Measurements from ENCODE around the gene CDX1.

The CDX1 gene

DNA sequence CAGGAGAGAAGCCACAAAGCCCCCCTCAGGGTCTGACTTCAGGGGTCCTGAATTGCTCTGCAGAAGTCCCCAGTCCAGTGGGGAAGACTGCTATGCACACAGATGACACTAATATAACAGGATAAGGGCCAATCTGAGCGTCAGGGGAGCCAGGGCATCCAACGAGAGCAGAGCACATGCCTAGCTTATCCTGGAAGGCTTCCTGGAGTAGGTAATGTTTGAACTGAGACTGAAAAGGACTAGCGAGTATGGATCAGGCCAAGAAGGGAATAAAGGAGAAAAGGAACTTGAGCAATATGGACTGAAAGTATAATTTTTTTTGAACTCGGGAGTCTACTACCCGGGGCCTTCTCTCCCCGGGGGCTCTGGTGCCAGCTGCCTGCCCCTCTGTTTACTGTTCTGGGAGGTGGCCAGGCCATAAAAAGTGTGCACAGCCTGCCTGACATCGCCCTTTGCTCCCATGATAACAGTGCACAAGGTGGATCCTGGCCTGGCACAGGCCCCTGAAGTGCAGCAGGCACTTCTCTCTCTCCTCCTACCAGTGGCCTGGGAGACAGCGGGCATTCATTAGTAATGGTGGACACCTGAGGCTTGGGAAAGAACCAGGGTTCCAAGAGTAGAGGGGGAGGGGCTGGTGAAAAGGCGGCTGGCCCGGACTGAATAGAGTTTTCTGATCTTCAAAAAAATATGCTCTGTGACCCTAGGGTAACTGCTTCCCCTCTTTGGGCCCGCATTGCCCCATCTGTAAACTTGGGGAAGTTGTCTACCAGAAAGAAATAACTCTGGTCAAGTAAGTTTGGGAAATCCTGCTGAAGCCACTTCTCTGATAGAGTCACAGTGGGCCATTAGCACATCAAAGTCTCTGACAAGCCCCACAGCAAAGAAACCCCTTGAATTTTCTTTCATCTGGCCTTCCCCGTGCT is 18.7 kb downstream of the CDX1 start:
- DNase-seq = no peak

GRCh38 chr5:150186137-150186536 is 19.6 kb downstream of the CDX1 start:
- no peak for DNase-seq

- no peak for DNase-seq
Observed at GRCh38 chr5:150186897-150187296, 20.3 kb downstream of the CDX1 start.

DNA sequence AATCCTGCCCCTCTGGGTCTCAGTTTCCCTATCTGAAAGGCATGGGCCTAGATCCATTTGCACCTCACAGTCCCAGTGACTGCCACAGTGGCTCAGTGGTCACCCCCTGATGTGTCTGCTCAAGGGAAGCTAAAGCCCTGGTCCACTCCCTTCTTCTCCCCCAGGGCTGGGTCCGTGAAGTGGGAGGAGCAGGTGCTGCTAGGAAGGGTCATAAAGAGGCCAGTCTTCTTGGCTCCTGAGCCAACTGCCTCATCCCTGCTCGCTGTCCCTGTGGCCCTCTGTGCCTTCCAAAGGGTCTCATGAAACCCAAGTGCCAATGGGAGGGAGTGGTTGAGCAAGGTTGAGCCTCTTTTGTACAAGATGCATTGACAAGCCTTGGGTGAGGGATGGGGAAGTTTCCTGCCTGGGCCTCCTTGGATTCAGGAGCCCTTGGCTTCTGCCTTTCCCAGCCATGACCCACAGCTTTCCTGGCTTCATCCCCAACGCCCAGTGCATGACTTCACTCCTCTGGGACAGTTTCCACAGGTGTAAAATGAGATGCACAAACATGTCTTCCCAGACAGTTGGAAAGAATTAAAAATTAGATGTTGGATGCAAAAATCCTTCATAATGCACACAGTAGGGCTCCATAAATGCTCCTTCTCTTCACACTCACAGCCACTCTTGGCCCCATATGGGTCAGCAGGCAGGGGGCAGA is 21.7 kb downstream of the CDX1 start:
- no peak for DNase-seq

- no peak for DNase-seq
Observed at GRCh38 chr5:150189326-150189725, 22.7 kb downstream of the CDX1 start.

DNA sequence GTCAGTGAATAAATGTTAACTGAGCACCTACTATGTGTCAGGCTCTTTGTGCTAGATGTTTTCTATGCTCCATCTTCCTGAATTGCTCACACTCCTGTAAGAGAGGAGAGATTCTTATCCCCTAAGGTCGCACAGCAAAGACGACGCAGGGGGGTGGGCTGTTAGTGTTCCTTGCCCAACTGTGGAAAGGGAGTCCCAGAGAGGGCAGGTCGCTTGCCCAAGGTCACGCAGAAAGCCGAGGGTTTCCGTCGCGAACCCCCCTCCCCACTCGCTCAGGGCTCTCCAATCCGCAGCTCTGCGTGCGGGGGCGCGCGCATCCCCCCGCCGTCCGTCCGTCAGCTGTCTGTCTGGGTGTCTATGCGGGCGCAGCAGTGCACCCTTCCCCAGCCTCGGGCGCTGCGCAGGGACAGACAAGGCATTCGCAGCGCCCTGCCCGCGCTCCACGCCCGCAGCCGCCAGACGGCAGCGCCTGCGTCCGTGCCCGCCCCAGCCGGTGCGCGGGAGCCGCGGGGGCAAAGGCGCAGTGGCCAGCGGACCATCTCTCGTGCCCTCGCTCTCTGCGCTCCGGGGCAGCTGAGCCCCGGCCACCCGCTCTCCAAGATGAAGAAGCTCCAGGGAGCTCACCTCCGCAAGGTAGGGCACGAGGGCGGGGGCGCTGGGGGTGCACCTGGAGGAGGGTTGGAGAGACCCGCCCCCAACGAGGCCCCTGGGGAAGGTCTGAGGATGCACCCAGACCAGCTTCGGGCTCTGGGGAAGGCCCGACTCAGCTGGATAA is 23.3 kb downstream of the CDX1 start, which contains the start of gene SLC6A7:
Gene SLC6A7 (plus strand): TSS at position 335 of the 775 bp plus-strand sequence. CDS start 266 bp downstream, at position 601.
- no peak for DNase-seq

- no peak for DNase-seq
Observed at GRCh38 chr5:150190503-150190979, 24.0 kb downstream of the CDX1 start.

DNA sequence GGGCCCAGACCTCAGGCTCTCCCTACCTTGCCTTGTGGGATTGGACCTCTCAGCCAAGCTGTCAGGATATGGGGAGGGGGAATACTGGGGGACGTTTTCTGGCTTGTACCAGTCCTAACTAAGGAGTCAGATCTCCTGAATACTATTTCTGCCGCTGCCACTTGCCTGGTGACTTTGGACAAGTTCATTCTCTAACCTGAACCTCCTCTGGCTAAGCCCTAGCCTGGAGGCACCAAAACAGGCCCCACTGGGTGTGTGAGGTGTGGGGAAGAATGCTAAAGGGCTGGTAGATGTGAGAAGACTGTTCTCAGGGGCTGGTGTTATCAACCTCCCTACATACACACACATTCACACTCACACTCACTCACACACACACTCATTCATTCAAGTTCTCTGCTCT is 24.4 kb downstream of the CDX1 start:
- DNase-seq = no peak

DNA sequence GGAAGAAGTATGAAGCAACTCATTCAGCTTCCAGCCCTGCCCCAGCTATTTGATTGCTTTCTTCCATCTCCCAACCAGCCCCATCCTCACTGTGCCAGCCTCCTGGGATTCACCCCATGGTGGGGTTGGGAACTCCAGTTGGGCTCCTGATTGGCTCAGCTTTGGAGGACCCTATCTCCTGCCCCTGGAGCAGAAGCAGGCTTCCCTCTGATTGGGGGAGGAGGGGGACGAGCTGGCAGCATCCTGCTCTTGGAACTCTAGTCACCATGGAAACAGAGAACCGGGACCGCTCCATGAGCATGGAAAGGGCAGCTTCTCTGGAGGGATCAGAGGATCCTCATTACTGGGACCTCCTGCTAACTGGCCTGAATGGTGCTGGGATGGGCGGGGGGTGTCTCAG is 25.9 kb downstream of the CDX1 start:
- DNase-seq = no peak

DNA sequence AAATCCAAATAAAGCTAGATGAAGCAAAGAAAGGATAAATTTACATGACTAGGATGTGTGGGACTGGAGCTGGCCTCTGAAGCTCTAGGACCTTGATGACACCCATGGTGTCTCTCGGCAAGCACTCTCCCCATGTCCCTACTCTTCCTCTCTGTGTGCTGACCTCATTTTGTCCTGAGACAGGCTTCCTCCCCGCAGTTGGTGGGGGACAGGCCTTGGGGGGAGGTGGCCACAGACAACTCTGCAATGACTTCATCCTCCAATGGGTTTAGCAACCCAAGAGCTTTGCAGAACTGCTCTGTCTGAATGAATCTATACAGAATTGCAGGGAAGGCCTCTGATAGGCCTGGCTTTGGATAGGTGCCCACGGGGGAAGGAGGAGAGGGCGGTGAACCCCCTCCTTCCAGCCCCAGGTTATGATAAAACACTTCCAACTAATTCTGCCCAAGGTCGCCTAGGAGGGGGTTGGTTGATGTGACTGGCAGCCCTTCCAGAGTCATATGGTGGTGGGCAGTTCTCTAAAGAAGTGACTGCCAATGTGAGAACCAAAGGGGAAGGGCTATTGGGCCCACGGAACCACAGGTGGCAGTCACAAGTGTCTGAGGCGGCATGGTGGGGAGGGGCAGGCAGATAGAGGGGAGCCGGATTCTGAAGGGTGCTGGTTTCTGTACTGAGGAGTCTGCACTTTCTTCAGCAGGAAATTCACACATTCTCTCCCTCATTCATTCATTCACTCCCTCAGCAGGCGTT is 29.3 kb downstream of the CDX1 start:
- no peak for DNase-seq

GRCh38 chr5:150196514-150196913 is 29.9 kb downstream of the CDX1 start:
- DNase-seq = no peak

GRCh38 chr5:150196986-150197385 is 30.4 kb downstream of the CDX1 start:
- DNase-seq = no peak

DNA sequence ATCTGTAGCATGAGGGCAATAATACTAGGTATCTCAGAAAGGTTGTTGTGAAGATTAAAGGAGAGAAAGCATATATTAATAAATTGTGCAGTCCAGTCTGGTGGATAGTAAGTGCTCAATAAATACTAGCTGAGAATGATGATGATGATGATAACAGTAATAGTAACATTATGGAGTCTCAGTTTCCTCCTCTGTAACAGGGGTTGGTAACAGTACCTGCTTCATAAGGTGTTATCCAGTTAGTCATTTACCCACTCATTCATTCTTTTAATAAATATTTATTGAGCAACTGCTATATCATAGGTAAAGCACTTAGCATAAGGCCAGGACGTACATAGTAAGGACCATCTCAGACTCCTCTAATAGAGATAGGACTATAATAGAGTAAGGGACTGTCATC is 30.9 kb downstream of the CDX1 start:
- DNase-seq = no peak

DNA sequence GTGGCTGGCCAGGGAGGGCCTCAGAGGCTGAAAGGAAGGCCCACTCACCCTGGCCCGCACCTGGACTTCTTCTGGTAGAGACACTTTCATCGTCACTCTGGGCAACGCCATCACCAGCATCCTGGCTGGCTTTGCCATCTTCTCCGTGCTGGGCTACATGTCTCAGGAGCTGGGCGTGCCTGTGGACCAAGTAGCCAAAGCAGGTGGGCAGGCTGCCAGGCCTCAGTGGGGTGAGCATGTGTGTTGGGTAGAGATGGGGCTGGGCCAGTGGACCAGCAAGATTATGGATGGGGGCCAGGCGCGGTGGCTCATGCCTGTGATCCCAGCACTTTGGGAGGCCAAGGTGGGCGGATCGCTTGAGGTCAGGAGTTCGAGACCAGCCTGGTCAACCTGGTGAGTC is 35.9 kb downstream of the CDX1 start:
- no peak for DNase-seq

DNA sequence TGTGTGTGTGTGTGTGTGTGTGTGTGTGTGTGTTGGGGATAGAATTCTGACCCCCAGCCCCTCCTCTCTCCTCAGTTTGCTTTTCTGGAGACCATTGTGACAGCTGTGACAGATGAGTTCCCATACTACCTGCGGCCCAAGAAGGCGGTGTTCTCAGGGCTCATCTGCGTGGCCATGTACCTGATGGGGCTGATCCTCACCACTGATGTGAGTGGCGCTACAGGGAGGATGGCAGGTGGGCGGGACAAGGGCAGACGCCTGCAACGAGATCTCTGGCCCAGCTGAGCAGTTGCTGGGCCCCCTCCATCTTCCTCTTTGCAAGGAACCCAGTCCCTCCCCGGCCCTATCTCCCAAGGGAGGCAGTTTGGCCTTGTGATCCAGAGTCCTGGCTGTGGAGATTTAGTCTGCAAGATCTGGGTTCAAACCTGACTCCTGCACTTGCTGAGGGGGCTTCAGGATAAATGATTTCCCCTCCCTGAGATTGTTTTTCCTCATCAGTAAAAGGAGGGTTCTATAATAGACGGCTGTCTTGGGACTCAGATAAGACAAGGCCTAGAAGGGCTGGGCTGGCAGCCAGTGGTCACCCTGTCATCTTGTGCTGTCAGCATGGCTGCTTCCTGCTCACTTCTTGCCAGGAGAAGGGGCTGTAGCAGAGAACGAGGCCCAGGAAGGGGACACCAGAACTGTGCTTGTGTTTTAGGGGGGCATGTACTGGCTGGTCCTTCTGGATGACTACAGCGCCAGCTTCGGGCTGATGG is 37.4 kb downstream of the CDX1 start:
- DNase-seq = no peak

- no peak for DNase-seq
Observed at GRCh38 chr5:150204590-150204960, 38.0 kb downstream of the CDX1 start.

DNA sequence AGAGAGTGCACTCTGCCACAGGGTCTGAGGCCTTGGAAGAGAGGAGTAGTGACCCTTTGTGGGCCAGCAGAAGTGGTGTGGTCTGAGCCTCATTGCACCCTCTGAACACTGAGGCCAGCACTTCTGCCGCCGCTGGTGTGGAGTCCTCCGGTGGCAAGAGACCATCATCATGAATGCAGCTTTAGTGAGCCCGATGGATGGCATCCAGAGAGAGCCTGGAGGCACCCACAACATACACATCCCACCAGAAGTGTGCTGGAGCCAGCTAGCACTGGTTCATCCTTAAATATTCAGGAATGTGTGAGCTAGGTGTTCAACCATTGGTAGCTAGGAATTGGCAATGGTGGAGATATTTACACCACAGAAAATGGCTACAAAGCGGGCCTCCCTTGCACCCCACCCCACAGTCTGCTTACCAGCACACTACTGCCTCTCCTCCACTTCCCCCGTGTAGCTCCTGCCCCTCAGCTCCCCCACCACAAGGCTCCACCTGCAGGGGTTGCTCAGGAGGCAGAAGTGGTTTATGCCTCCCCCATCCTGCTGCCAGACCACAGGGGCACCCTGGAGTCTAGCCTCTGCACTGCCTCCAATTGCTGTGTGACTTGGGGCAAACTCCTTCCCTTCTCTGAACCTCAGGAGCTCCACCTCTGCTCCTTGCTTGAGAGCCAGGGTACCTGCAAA is 39.7 kb downstream of the CDX1 start:
- no peak for DNase-seq

- no peak for DNase-seq
Observed at GRCh38 chr5:150206779-150207115, 40.2 kb downstream of the CDX1 start.

DNA sequence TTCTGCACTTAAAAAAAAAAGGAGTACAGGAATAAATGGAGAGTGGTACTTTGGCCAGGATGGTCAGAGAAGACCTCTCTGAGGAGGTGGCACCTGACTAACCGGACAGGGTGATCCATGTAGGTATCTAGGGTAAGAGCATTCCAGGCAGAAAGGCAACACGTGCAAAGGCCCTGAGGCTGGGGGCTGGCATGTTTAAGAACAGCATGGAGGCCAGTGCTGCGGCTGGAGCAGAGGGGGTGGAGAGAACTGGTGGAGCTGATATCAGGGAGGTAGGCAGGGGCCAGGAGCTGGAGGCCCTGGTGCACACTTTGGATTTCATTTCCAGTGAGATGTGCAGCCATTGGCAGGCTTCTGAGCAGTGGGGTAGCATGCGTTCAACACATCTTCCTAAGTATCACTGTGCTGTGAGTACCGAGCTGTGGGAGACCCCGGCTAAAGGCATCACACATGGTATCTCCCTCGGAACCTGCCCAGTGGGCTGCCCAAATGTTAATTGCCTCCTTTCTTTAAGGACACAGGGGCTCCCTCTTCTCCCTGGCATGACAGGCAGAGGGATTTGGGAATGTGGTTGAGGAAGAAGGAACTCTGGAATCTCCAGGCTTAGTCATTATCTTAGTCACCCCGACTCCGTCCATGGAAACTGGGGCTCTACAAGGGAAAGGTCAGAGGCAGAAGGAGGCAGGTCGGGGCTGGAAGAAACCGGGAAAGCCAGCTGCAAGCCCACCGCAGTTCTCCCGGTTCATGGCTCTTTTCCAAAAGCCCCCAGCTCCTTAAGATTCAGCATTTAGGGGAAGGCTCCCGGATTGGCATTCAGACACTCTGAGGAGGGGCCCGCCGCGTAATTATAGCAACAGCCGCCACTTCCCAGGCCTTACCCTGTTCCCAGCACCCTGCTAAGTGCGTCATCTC is 41.9 kb downstream of the CDX1 start:
- DNase-seq = no peak

- DNase-seq = no peak
Observed at GRCh38 chr5:150209099-150209635, 42.6 kb downstream of the CDX1 start.

Data from NCI-H187 (cell line).